Motor neuron (in vitro differentiated cells): ENCODE results near the gene TMEM204. TPM values are rescaled to one million over a fixed set of nuclear protein-coding genes. Genes with fewer than 3 reads are reported as not detected.

ENCODE experiments used
- ATAC-seq, 8 experiments: fragments of 200-7000 bp; cut with Tn5 transposase; replicated peaks in 6 of 8; 2 replicates each; pipeline ENCODE4 v1.8.0; 2021; ENCODE audit warnings: mild to moderate bottlenecking in 8 of 8, moderate library complexity in 8 of 8
- H3K27ac ChIP-seq, 2 donors: fragments of 250-450 bp; sonication (Bioruptor Pico); 2 replicates each; pipeline ENCODE4 v1.9.0; 2021; ENCODE audit warnings: antibody characterized with exemption in 2 of 2, mild to moderate bottlenecking in 2 of 2, moderate library complexity in 1 of 2
- H3K4me1 ChIP-seq, 2 donors: fragments of 250-450 bp; sonication (Bioruptor Pico); replicated peaks in 1 of 2; 2 replicates each; pipeline ENCODE4 v1.6.1; 2021; ENCODE audit warnings: antibody characterized with exemption in 2 of 2, mild to moderate bottlenecking in 2 of 2, moderate library complexity in 1 of 2
- H3K4me3 ChIP-seq, 5 donors: fragments of 250-450 bp; sonication (Bioruptor Pico); 2 replicates each; pipeline ENCODE4 v1.9.0; 2021; ENCODE audit warnings: antibody characterized with exemption in 5 of 5, mild to moderate bottlenecking in 5 of 5, moderate library complexity in 4 of 5
- WGBS, 10 experiments: fragments of 450-650 bp; shearing (Covaris generic); methylation state at CpG; one replicate each; pipeline ENCODE4 v1.0.0; 2022; 5-methylcytosine and 5-hydroxymethylcytosine counted together
- in situ Hi-C, 9 experiments: fragments of 400-800 bp; cut with MboI; loops; one replicate each; pipeline ENCODE4 v1.15.0; 2021; ENCODE audit warnings: low sequenced_read_pairs in 9 of 9, low pct_unique_long_range_greater_than_20kb in 2 of 9; ENCODE audit not compliant: unreplicated experiment in 9 of 9
- total RNA-seq, 8 experiments: library from RNA; unstranded; fragments of 300-600 nt; gene quantifications; 2 replicates each; pipeline versions ENCODE4 v1.2.3 to v1.2.4, GENCODE V29; 2022

Gene TMEM204
- total RNA-seq, 8 experiments from 2014 or later = 0.05 to 3.0 (median 0.71) TPM; not detected in 1

DNA sequence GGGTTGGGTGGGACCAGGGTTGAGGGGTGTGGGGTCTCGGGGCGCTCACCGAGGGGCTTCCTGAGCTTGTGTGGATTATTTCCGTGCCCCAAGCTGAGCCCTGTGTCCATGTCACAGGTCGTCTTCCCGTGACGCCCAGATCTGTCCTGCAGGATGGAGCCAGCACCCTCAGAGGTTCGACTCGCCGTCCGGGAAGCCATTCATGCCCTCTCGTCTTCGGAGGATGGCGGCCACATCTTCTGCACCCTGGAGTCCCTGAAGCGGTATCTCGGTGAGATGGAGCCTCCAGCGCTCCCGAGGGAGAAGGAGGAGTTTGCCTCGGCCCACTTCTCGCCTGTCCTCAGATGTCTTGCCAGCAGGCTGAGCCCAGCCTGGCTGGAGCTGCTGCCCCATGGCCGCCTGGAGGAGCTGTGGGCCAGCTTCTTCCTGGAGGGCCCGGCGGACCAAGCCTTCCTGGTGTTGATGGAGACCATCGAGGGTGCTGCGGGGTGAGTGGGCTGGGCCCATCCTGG lies 39.3 kb upstream of the TMEM204 start:
- peak in 7 of 8 experiments; percentile 6 to 78 (median 18) for ATAC-seq
- in situ Hi-C loops = no loop called here
- H3K27ac ChIP-seq = no peak overlapping the region

DNA sequence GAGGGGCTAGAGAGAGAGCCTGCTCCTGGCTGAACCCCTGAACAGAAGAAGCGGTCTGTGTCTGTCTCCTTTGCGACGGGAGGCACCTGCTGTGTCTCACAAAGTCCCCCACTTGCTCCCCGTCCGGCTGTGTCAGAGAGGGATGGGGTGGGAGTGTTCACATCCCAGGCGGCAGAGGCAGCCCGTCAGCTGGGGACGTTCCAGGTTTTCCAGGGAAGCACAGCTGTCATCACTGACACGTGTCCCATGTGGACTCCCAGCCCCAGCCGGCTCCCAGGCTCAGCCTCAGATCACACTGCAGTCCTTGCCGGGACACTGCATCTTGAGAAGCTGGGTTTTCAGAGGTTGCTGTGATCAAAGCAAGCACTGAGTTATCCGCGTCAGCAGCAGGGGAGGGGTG lies 38.8 kb upstream of the TMEM204 start:
- H3K4me1 ChIP-seq = peaks cover 9 to 15% of the 10 kb centered on the region in 2 donors
- peak in 3 of 8 experiments; percentile 3 to 9 (median 4) for ATAC-seq
- H3K27ac ChIP-seq = no peak overlapping the region
- in situ Hi-C loops = no loop called here
- 27 to 97% (median 59%) methylated on average over 1 to 9 of the region's 13 CpGs; no CpG with 5 or more reads in 6 of the 10 experiments for WGBS, 10 experiments
- H3K4me3 ChIP-seq = peak overlapping the region in 2 of 5 donors; percentile 80 to 82

More for the DNA sequence above, 39.3 kb upstream of the TMEM204 start:
- Histone ChIP-seq H3K4me3 (peak overlapping the region; percentile 80 to 99 (median 84)), H3K4me1 (peaks cover 9 to 15% of the 10 kb centered on the region in 2 donors)
- WGBS, 10 experiments = 0 to 23% (median 20%) methylated on average over 1 to 8 of the region's 25 CpGs; no CpG with 5 or more reads in 5 of the 10 experiments

DNA sequence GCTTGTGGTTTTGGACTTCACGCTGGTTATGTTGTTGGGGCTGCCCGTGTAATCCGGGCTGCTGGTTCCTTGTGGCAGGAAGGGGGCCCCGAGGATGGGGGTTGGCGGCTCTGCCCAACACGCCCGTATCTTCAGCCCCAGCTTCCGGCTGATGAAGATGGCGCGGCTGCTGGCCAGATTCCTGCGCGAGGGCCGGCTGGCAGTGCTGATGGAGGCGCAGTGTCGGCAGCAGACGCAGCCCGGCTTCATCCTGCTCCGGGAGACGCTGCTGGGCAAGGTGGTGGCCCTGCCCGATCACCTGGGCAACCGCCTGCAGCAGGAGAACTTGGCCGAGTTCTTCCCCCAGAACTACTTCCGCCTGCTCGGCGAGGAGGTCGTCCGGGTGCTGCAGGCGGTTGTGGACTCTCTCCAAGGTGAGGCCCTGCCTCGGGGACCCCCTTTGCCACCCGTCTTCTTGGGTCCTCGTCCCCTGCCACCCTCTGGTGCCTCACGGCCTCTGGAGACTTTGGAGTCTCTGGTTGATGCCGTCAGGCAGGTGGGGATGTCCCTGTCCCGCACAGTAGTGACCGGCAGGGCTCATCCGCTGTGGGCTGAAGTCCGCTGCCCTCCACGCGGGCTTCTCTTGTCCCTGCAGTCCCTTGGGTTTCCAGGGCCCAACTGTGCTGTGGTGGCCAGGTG lies 38.1 kb upstream of the TMEM204 start:
- Histone ChIP-seq H3K4me3 (no peak overlapping the region), H3K27ac (no peak overlapping the region), H3K4me1 (peaks cover 9 to 15% of the 10 kb centered on the region in 2 donors)
- no peak for ATAC-seq
- WGBS, 10 experiments = 94 to 100% (median 97%) methylated on average over 2 to 12 of the region's 39 CpGs; no CpG with 5 or more reads in 7 of the 10 experiments
- in situ Hi-C loops = no loop called here

DNA sequence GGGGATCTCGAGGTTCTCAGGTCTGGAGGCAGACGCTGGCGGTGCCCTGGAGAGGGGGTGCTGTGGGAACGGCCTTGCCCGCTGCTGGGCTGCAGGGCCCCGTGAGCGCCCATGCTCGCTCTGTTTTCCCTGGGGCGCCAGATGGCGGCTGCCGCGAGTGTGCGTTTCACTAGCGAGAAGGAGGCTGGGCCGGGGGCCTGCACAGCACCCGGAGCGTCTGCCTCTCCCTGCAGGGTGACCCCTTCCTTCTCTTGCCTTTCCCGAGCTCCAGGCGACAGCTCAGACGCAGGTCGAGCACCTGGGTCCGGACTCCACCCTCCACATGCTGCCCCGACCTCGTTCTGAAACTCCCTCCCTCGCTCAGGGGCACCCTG lies 37.6 kb upstream of the TMEM204 start:
- peaks cover 9 to 15% of the 10 kb centered on the region in 2 donors for H3K4me1 ChIP-seq
- in situ Hi-C loops = no loop called here
- 50 to 100% (median 95%) methylated on average over 1 to 14 of the region's 25 CpGs; no CpG with 5 or more reads in 6 of the 10 experiments for WGBS, 10 experiments
- ATAC-seq = no peak
- no peak overlapping the region for H3K27ac ChIP-seq
- no peak overlapping the region for H3K4me3 ChIP-seq

DNA sequence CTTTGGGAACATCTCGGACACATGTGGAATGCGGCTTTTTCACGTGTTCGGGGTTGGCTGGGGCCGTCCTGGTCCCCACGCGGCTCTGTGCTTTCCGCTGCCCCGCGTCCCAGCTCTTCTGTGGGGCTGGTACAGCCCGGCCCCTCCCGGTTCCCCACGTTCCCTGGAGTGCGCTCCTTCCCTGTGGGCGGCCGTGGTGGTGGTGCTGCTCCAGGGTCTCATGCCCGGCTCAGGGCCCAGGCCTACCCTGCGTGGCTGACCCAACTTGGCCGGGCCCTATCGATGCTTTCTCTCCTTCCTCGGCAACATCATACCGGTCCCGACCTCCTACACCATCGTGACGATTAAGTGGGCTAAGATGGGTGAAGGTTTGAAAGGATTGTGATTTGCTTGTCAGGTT lies 37.0 kb upstream of the TMEM204 start:
- Histone ChIP-seq H3K27ac (no peak overlapping the region), H3K4me1 (peaks cover 9 to 15% of the 10 kb centered on the region in 2 donors), H3K4me3 (no peak overlapping the region)
- 89 to 100% (median 96%) methylated on average over 1 to 8 of the region's 25 CpGs; no CpG with 5 or more reads in 6 of the 10 experiments for WGBS, 10 experiments
- in situ Hi-C loops = no loop called here
- ATAC-seq = no peak

DNA sequence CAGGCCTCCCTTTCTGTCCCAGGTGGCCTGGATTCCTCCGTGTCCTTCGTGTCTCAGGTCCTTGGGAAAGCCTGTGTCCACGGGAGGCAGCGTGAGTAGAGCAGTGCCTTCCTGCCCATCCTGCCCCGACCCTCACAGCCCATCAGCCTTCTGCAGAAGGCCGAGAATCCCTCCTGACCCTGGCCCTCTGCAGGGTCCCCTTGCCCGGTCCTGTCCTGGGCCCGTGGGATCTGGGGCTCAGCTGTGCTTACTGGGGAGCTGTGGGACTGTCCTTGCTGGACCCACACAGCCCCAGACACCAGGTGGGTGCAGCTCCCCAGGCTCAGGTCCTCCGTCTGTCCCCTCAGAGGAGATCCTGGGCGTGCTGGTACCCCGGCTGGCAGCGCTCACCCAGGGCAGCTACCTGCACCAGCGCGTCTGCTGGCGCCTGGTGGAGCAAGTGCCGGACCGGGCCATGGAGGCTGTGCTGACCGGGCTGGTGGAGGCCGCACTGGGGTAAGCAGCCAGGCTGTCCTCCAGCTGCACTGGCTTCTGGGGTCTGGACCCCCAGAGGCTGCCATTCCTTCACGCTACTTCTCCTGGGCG lies 36.4 kb upstream of the TMEM204 start:
- no peak overlapping the region for H3K27ac ChIP-seq
- no peak overlapping the region for H3K4me3 ChIP-seq

DNA sequence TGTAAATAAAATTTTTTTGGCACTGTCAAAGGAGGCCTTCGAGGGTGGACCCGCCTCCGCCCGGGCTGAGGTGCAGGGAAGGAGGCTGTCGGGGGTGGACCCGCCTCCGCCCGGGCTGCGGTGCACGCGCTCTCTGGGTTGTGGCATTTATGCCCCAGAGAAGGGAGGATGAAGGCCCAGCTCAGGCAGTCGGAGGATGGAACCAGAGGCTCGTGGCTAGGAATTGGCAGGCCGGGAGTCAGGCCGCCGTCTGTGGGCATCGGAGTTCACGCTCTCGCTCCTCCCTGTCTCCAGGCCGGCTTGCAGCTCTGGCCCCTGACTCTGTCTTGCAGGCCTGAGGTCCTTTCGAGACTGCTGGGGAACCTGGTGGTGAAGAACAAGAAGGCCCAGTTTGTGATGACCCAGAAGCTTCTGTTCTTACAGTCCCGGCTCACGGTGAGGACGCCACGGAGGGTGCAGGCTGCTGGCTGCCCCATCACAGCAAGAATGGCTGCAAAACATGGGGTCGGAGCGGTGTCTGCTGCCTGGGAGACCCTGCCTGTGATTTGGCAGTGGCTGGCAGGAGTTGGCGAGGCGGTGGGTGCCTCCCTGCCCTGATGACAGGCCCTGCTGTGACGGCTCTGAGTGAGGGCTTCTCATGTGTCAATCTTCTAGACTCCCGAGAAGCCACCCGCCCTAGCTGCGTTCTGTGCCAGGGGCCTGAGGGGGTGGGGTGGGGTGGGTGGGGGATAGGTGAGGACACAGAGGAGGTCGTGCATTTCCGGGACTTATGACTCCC lies 34.4 kb upstream of the TMEM204 start:
- 89 to 100% (median 100%) methylated on average over 1 to 7 of the region's 35 CpGs; no CpG with 5 or more reads in 5 of the 10 experiments for WGBS, 10 experiments
- Histone ChIP-seq H3K4me3 (no peak overlapping the region), H3K27ac (no peak overlapping the region), H3K4me1 (peaks cover 5 to 8% of the 10 kb centered on the region in 2 donors)
- in situ Hi-C loops = no loop called here
- ATAC-seq = no peak

More for the DNA sequence above, 36.4 kb upstream of the TMEM204 start:
- ATAC-seq = no peak
- H3K4me1 ChIP-seq = peaks cover 9 to 15% of the 10 kb centered on the region in 2 donors
- 70 to 95% (median 86%) methylated on average over 1 to 6 of the region's 21 CpGs; no CpG with 5 or more reads in 6 of the 10 experiments for WGBS, 10 experiments
- in situ Hi-C loops = no loop called here

DNA sequence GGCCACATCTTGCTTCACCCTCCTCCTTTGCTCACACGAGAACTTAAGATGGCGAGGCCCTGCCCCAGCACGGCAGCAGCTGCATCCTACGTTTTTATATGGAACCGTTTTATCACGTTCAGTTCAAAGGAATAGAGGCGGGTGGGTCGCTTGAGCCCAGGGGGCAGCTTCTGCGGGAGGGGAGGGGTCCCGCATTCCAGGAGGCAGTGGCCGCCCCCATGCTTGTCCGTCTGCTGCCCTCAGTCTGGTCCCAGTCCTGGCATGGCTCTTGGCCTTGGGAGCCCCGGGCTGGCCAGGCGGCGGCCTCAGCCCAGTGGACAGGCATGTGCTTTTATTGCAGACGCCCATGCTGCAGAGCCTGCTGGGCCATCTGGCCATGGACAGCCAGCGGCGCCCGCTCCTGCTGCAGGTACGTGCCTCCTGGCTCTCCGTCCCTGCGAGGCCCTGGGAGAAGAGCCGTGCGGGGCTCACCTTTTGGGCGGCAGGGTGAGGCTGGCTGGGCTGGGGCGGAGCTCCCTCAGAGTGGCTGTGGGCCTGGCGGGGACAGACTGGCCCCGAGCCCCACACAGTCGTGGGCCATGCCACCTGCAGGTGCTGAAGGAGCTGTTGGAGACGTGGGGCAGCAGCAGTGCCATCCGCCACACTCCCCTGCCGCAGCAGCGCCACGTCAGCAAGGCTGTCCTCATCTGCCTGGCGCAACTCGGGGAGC lies 33.6 kb upstream of the TMEM204 start:
- H3K4me1 ChIP-seq = no peaks in the 10 kb centered on the region
- 82 to 100% (median 95%) methylated on average over 1 to 14 of the region's 36 CpGs; no CpG with 5 or more reads in 6 of the 10 experiments for WGBS, 10 experiments
- in situ Hi-C loops = no loop called here
- no peak overlapping the region for H3K27ac ChIP-seq
- H3K4me3 ChIP-seq = no peak overlapping the region
- peak in 1 of 8 experiments; percentile 4 for ATAC-seq

DNA sequence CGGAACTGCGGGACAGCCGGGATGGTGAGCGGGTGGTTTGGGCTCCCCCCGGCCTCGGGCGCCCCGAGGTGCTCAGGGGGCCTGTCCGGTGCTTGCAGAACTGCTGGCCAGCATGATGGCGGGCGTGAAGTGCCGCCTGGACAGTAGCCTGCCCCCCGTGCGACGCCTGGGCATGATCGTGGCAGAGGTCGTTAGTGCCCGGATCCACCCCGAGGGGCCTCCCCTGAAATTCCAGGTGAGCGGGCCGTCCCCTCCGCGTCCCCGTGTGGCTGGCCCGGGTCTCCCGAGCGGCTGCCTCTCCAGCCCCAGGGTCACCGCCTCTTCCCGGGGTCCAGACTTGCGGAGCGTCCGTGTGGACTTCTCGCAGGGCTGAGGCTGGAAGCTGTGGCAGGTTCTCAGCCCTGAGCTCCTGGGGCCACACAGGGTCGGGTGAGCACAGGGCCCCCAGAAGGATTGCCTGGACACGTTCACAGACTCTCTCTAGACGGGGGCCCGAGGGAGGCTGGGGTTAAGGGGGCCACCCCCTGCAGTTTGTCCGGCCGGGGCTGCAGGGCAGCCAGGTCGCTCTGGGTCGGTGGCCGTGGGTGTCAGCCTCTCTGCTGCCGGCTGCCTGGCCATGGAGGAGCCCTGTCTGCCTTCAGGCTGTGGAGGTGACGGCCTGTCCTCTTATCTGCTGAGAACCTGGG lies 32.9 kb upstream of the TMEM204 start:
- Histone ChIP-seq H3K27ac (no peak overlapping the region), H3K4me1 (no peaks in the 10 kb centered on the region), H3K4me3 (no peak overlapping the region)
- in situ Hi-C loops = no loop called here
- WGBS, 10 experiments = 100% methylated on average over 1 of the region's 44 CpGs; no CpG with 5 or more reads in 8 of the 10 experiments
- ATAC-seq = peak in 1 of 8 experiments; percentile 3

DNA sequence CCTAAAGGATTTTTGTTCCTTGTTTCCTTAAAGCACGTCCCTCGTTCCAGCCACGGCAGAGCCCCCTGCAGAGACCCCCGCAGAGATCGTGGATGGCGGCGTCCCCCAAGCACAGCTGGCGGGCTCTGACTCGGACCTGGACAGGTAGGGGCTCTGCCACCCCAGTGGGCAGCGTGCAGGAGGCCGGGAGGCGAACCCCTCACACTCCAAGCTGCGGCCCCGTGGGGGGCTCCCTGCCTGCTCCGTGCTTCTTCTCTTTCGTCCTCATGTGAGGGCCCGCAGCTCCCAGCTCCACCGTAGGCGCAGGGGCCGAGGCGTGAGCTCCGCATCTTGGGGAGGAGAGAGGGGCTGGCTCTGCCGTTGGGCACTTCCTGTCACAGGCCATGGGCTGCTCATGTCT lies 31.8 kb upstream of the TMEM204 start:
- ATAC-seq = no peak
- Histone ChIP-seq H3K4me3 (no peak overlapping the region), H3K4me1 (no peaks in the 10 kb centered on the region), H3K27ac (no peak overlapping the region)
- in situ Hi-C loops = no loop called here
- 90 to 97% (median 93%) methylated on average over 2 to 10 of the region's 23 CpGs; no CpG with 5 or more reads in 6 of the 10 experiments for WGBS, 10 experiments

DNA sequence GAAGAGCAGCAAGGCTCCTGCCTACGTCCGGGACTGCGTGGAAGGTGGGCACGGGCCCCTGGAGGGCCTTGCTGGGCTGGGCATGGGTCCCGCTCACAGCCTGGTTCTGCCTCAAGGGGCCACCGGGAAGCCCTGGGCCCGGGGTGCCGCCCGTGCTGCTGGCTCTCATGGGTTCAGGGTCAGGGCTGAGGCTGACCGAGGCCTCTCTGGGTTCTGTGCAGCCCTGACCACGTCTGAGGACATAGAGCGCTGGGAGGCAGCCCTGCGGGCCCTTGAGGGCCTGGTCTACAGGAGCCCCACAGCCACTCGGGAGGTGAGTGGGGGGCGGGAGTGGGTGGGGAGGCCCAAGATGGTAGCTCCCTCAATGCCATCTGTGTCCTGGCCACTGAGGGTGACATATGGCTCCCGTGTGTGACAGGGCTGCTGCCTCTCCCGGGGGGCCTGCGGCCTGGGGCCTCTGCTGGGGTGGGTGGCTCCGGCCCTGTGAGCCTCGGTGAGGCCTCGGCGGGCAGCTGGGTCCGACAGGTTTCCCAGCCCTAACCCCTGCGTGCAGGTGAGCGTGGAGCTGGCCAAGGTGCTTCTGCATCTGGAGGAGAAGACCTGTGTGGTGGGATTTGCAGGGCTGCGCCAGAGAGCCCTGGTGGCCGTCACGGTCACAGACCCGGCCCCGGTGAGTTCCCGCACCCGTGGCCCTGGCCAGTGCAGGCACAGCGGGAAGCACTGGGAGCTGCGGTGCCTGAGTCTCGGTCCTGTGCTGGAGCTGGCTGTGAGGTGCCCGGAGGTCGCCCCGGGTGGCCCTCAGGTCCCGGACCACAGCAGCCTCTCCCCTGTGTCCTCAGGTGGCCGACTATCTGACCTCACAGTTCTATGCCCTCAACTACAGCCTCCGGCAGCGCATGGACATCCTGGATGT lies 31.1 kb upstream of the TMEM204 start:
- WGBS, 10 experiments = 93 to 100% (median 98%) methylated on average over 1 to 5 of the region's 42 CpGs; no CpG with 5 or more reads in 6 of the 10 experiments
- ATAC-seq = no peak
- H3K27ac ChIP-seq = no peak overlapping the region
- H3K4me3 ChIP-seq = no peak overlapping the region
- in situ Hi-C loops = no loop called here
- no peaks in the 10 kb centered on the region for H3K4me1 ChIP-seq
